Measurements from ENCODE around the gene APOB. TPM values are rescaled to one million over a fixed set of nuclear protein-coding genes. Genes with fewer than 3 reads are reported as not detected.

APOB gene
- total RNA-seq, 4 donors from 2014 or later: 0.05 to 8.8 (median 2.3) TPM

DNA sequence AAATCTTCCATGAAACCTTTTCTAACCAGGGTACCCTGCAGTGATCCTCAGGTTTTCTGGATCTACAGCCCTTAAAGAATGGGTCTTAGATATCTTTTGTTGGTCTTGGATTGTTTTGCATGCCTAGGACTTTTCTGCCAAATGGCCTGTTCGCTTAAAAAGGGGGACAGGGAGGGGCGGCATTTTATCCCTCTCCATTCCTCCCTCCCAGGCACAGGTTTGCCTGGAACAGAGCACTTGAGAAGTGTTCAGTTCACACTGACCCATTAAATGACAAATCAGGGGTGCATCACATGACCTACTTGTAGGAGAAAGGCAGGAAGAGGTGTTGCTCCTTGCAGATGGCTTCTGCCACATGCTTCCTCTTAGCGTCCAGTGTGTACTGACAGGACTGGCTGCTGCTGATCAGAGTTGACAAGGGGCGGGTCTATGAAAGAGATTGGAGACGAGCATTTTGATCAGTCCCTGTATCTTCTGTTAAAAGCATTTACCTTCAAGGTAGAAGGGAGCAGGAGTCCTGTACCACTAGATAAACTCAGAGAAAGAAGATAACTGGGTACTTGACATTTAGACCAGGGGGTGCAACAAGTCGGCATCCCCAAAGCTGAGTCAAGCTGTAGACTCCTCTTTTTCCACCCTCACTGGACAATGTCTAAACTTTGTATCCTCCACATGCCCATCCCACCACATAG lies 8.4 kb downstream of the APOB start:
- Histone ChIP-seq H3K27me3 (no peaks in the 10 kb centered on the region), H3K4me3 (no peak overlapping the region), H3K9me3 (no peaks in the 10 kb centered on the region), H3K36me3 (no peaks in the 10 kb centered on the region), H3K4me1 (peaks cover 6 to 18% of the 10 kb centered on the region in 2 donors), H3K27ac (no peak overlapping the region)
- intact Hi-C loops (cut with DNase I; ENCODE audit: low total_unique reads): loop anchor here (5.0 kb wide), 1 partner anchor 383 kb away; the partner anchor contains the start of gene HS1BP3
- no peak for ATAC-seq
- in situ Hi-C loops (cut with MboI; ENCODE audit: low sequenced_read_pairs in 4 of 4): no loop called here
- TF ChIP-seq POLR2A (IDR thresholded peaks at IDR 0.05): no peak
- TF ChIP-seq, protein P1, sequence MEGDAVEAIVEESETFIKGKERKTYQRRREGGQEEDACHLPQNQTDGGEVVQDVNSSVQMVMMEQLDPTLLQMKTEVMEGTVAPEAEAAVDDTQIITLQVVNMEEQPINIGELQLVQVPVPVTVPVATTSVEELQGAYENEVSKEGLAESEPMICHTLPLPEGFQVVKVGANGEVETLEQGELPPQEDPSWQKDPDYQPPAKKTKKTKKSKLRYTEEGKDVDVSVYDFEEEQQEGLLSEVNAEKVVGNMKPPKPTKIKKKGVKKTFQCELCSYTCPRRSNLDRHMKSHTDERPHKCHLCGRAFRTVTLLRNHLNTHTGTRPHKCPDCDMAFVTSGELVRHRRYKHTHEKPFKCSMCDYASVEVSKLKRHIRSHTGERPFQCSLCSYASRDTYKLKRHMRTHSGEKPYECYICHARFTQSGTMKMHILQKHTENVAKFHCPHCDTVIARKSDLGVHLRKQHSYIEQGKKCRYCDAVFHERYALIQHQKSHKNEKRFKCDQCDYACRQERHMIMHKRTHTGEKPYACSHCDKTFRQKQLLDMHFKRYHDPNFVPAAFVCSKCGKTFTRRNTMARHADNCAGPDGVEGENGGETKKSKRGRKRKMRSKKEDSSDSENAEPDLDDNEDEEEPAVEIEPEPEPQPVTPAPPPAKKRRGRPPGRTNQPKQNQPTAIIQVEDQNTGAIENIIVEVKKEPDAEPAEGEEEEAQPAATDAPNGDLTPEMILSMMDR (IDR thresholded peaks at IDR 0.05 in 4 of 5, conservative IDR thresholded peaks at IDR 0.05 in 1 of 5): no peak
- no peak for DNase-seq

DNA sequence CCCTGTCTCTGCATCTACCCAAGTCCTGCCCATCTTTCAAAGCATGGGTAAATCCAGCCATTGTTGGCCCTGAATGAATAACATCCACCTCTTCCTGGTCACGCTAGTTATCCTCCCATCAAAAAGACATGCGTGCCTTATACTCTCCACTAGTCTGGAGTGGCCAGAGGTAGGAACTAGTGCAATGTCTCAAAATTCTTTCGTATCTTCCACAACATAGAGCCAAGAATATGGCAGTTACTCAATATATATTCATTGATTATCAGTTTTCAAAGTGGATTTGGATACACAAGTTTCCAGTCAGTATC lies 8.9 kb downstream of the APOB start:
- intact Hi-C loops (cut with DNase I; ENCODE audit: low total_unique reads) (loop anchor here (5.0 kb wide), 1 partner anchor 383 kb away; the partner anchor contains the start of gene HS1BP3), in situ Hi-C loops (cut with MboI; ENCODE audit: low sequenced_read_pairs in 4 of 4) (no loop called here)
- H3K4me1 ChIP-seq: peaks cover 6 to 18% of the 10 kb centered on the region in 2 donors
- TF ChIP-seq POLR2A (IDR thresholded peaks at IDR 0.05): no peak
- TF ChIP-seq, protein P1 (IDR thresholded peaks at IDR 0.05 in 4 of 5, conservative IDR thresholded peaks at IDR 0.05 in 1 of 5): no peak
- H3K9me3 ChIP-seq: no peaks in the 10 kb centered on the region
- no peak overlapping the region for H3K4me3 ChIP-seq
- H3K27ac ChIP-seq: no peak overlapping the region
- no peaks in the 10 kb centered on the region for H3K36me3 ChIP-seq
- H3K27me3 ChIP-seq: no peaks in the 10 kb centered on the region
- DNase-seq (no peak), ATAC-seq (no peak)

DNA sequence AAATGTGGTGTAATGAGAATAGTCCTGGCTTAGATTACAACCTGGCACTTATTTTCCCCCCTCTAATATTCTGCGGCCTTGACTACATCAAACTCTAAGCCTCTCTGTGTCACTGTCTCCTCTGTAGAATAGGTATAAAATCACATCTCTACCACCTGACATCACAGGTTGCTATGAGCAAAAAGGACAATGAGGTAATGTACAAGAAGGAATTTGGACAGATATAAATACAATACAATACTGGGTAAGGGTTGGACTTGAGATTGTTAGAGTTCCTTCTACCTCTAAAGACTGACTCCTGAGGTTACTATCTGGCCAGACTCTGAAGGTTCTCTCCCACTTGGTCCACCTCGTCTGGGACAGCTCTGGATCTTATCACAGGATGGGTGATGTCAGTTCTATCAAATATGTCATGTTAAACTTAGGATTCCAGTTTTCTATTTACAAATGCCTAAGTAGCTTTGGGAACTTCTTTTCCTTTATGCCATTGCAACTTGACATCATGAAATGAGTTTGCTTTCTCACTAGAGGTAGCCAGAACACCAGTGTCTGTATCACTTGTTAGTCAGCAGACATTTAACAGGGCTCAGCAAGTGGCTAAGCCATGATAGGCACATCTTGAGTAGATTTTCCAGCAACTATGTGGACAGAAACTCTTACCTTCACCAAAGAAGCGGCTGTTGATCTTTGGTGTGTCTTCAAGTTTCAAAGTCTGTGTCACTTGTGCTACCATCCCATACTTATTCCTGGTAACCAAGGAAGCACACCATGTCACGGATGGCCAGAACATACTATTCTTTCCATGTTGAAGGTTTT lies 9.5 kb downstream of the APOB start:
- no peaks in the 10 kb centered on the region for H3K9me3 ChIP-seq
- no peak for ATAC-seq
- intact Hi-C loops (cut with DNase I; ENCODE audit: low total_unique reads) (no loop called here), in situ Hi-C loops (cut with MboI; ENCODE audit: low sequenced_read_pairs in 4 of 4) (no loop called here)
- no peaks in the 10 kb centered on the region for H3K27me3 ChIP-seq
- H3K4me1 ChIP-seq: peaks cover 6 to 13% of the 10 kb centered on the region in 2 donors
- no peak for DNase-seq
- no peaks in the 10 kb centered on the region for H3K36me3 ChIP-seq
- no peak overlapping the region for H3K4me3 ChIP-seq
- no peak overlapping the region for H3K27ac ChIP-seq
- TF ChIP-seq, protein P1 (IDR thresholded peaks at IDR 0.05 in 4 of 5, conservative IDR thresholded peaks at IDR 0.05 in 1 of 5): no peak
- no peak for TF ChIP-seq POLR2A (IDR thresholded peaks at IDR 0.05)

DNA sequence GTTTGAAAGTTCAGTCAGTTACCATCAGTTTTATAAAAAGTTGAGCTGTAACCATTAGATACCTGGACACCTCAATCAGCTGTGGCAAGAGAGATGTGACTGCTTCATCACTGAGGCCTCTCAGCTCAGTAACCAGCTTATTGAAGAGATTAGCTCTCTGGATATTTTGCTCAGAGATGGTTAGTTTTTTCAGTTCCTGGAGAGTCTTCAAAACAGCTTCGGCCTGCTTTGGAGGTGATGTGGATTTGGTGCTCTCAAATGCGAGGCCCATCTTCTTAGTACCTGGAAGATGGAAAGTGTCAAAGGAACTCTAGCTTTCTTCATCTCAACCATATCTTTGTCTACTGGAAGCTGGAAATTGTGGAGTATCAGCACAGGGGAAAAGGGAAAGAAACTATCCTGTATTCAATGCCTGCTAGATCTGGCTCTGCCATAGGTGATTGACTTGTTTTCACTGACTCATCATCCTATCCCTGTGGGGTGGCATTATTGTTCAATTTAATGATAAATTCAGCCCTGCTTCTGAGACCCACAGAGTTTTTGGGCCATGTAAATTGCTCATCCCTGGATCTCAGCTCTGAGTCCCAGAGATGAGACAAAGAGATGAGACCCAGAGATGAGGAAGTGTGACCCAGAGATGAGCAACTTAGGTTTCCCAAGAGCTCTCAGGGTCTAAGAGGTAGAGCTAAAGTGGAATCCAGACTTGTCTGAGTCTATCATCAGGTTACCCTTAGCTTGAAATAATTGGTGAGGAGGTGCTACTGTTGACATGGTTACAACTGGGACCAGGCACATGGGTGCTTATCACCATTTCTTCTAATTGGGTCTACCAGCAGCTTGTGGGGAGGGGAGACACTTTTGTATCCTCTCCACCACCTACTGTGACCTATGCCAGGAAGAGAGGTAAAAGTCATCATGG lies 10.4 kb downstream of the APOB start:
- in situ Hi-C loops (cut with MboI; ENCODE audit: low sequenced_read_pairs in 4 of 4) (no loop called here), intact Hi-C loops (cut with DNase I; ENCODE audit: low total_unique reads) (no loop called here)
- H3K27ac ChIP-seq: no peak overlapping the region
- H3K9me3 ChIP-seq: no peaks in the 10 kb centered on the region
- H3K4me3 ChIP-seq: no peak overlapping the region
- no peaks in the 10 kb centered on the region for H3K27me3 ChIP-seq
- no peak for DNase-seq
- H3K4me1 ChIP-seq: peaks cover 5% of the 10 kb centered on the region in 2 donors
- H3K36me3 ChIP-seq: no peaks in the 10 kb centered on the region
- no peak for ATAC-seq
- TF ChIP-seq POLR2A (IDR thresholded peaks at IDR 0.05): no peak
- TF ChIP-seq, protein P1 (IDR thresholded peaks at IDR 0.05 in 4 of 5, conservative IDR thresholded peaks at IDR 0.05 in 1 of 5): no peak

All from gastrocnemius medialis (tissue), 4 donors.